Stimulated activated CD4-positive, alpha-beta T cell treated with anti-CD3 and anti-CD28 coated beads, Interleukin-2, amount 100 ng/mL, for 48 hours (primary cell): ENCODE data around the gene KYNU.
"Not testable (repeated sequence)": the region's sequence is repeated elsewhere in the genome, so short reads cannot be mapped to it uniquely, and the experiment has no call there.

ENCODE experiments used
- DNase-seq, 2 donors: peaks; one replicate each; pipeline ENCODE4 v3.0.0-alpha.2; 2020

KYNU gene

DNA sequence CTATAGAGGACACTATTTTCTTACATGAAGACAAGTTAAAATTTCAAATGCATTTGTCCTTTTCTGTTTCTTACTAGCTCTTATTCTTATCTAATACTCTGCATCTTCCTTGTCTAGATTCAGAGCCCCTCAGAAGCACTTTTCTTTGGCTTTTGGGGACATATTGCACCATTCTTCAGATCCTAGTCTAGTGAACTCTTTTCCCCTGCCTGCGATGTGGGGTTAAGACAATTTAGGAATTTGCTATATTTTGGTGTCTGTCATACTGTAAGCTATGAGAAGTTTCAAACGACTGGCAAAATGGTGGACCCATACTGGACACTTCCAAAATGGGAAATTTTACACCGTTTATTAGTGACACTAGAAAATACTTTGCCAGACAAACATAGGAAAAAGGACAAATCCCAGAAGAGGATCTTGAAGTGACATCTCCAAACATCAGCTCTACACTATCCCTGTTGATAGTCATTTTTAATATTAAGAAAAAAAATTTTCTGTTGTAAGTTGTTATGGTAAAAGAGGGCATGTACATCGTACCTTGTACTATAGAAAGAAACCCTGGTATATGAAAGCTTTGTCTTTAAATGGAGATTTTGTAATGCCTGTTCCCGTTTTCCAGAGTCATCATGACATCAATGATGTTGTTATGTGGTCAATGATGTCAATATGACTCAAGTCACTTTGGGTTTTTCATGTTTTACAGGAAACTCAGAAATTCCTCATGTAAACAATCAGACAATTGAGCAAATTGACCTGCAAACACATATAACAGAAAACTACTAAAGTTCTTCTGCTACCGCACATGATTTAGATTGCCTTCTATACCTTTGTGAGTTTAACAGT is 4.4 kb upstream of the KYNU start:
- DNase-seq: no peak

- no peak for DNase-seq
These were observed 3.6 kb upstream of the KYNU start for GRCh38 chr2:142873831-142874287.

- DNase-seq: no peak
These were observed 3.1 kb upstream of the KYNU start for GRCh38 chr2:142874293-142874814.

DNA sequence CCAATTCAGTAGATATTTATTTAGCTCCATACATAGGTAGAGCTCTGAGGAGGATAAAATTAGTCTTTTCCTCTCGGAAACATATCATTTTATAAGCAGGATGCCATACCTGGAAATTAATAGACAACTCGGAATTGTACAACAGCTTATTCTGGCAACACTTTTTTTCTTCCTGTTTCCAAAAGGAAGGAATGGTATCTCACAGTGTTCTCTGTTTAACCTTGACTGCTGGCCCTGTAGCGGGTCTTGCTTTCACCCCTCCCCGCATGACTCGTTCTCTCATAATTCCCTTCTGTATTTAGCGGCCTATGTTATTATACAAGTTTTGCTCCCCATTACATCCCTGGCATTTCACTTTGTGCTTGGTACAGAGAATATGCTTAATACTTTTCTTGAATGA is 2.5 kb upstream of the KYNU start:
- DNase-seq: no peak

- no peak for DNase-seq
These were observed 1.8 kb upstream of the KYNU start for GRCh38 chr2:142875652-142876051.

DNA sequence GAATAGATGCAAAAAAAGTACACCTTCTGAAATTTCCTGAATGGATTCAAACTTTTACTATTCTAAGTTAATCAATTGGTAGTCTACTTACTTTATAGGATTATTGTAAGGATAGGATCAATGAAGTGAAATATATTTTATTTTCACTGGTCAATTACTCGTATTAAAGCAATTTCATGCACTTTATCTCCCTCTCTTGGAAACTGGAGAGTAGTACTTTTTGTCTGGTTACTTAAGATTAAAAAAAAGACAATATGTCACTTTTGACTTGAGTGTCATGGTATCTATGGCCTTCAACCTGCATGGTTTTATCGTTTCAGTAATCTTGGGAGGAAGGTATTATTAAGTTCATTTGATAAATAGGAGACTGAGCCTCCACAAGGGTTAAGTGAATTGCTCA is 1.0 kb upstream of the KYNU start:
- DNase-seq: no peak

GRCh38 chr2:142878031-142878678 is 691 bp downstream of the KYNU start:
- no peak for DNase-seq

DNA sequence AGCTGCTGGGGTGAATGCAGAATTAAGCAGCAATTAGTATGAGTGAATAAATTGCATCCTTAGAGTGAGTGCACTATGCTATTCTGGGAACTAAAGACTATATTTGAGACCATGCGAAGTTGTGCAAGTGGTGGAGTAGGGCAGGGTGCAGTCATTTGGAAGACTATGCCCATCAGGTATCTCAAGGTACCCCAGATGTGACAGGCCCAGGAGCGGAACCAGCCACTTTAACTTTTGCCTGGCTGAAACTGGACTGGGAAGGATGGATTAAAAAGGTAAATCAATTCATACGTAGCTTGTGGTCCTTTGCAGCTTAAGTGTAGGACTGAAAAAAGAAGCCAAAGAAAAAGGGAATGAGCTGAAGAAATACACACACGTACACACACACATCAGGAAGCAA is 1.7 kb downstream of the KYNU start:
- no peak for DNase-seq

GRCh38 chr2:142880279-142880678 is 2.8 kb downstream of the KYNU start:
- no peak for DNase-seq

DNA sequence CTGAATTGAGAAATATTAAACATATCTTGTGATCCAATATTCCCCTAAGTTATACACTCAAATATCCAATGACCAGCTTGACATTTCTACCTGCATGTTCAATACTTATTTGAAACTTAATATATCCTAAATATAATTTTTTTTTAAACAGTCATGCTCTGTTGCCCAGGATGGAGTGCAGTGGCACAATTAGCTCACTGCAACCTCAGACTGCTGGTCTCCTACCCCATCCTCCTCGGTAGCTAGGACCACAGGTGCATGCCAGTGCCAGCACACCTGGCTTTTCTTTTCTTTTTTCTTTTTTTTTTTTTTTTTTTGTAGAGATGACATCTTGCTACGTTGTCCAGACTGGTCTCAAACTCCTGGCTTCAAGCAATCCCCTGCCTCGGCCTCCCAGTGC is 4.2 kb downstream of the KYNU start:
- no peak for DNase-seq

GRCh38 chr2:142882500-142882899 is 5.0 kb downstream of the KYNU start:
- not testable (repeated sequence) for DNase-seq

- DNase-seq: no peak
These were observed 6.1 kb downstream of the KYNU start for GRCh38 chr2:142883526-142883925.

- DNase-seq: no peak
These were observed 8.1 kb downstream of the KYNU start for GRCh38 chr2:142885543-142885942.

- DNase-seq: no peak
These were observed 15.3 kb downstream of the KYNU start for GRCh38 chr2:142892715-142893114.

DNA sequence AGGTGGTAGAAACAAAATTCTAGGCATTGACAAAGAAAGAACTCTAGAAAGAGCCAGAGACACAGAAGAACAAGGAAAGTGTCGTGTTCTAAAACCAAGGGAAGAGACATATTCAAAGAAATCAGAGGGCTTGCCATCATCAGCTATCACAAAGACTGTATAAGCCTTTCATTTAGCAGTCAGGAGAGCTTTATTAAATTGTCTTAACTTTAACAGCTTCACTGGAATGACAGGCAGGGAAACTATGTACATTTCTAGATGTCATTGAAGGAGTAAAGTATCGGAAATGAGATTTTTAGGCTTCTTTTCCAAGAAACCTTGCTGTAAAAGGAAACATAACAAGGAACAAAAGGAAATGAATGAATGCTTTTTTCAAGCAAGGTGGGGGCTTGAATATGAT is 15.8 kb downstream of the KYNU start:
- no peak for DNase-seq

- DNase-seq: no peak
These were observed 20.3 kb downstream of the KYNU start for GRCh38 chr2:142897807-142898206.

GRCh38 chr2:142900327-142900726 is 22.9 kb downstream of the KYNU start:
- DNase-seq: not testable (repeated sequence)

- DNase-seq: no peak
These were observed 24.3 kb downstream of the KYNU start for GRCh38 chr2:142901780-142902179.

- DNase-seq: not testable (repeated sequence)
These were observed 26.3 kb downstream of the KYNU start for GRCh38 chr2:142903726-142904125.

GRCh38 chr2:142907653-142908052 is 30.2 kb downstream of the KYNU start:
- DNase-seq: no peak

DNA sequence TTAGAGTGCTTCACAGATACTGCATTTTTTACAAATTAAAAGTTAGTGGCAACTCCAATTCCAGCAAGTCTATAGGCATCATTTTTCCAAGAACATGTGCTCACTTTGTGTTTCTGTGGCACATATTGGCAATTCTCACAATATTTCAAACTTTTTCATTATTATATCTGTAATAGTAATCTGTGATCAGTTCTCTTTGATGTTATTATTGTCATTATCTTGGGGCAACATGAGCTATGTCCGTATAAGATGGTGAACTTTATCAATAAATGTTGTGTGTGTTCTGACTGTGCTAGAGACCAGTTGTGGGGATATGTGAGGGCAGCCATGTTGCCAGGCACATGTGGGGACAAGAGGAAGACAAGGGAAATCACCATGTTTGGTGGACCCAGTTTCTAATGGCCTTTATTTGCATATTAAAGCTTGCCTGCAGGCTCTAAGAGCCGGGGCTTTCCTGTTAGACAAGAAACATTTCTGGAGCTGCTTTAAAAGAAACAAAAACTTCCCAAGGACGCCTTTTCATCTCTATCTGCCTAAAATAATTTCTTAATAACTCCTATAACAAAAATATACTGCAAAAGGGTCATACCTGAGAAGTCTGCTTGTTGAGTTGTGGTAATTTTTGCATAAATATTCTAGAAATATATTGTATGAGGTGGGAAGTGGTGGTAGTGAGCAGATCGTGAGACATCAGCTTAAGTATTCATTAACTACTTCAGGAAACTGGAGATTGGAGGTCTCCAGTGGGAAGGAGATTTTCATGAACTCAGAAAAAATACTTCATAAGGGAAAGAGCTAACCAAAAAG is 37.2 kb downstream of the KYNU start:
- no peak for DNase-seq

DNA sequence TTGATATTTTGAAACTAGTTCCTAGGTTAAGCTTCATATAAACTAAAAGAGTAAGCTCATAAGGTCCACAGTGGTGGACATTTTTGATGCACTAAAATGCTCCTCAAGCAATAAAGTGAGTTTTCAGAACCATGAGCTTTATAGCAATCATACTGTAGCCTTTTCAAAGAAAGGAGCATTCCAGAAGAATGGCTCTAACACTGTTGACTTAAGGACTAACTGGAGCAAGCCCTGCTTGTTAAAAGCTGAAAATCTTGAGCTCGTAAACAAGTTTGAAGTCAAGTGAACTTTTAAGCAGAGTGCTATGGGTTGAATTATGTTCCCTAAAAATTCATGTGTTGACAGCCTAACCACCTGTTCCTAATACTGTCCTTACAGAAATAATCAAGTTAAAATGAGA is 38.0 kb downstream of the KYNU start:
- no peak for DNase-seq

- no peak for DNase-seq
These were observed 41.2 kb downstream of the KYNU start for GRCh38 chr2:142918624-142919023.
